Left ventricle myocardium inferior (tissue), 1 donor: Measurements from ENCODE around the gene PCBD1. TPM values are rescaled to one million over a fixed set of nuclear protein-coding genes. Genes with fewer than 3 reads are reported as not detected.

Experiments used
- DNase-seq: peaks from one replicate; pipeline ENCODE4 v3.0.0-alpha.2; 2020
- H3K27ac ChIP-seq: fragments of 200-600 bp; replicated peaks from 2 replicates; pipeline ENCODE4 v1.8.0; 2021
- H3K27me3 ChIP-seq: fragments of 200-600 bp; 2 replicates; pipeline ENCODE4 v1.8.0; 2021; ENCODE audit warnings: low read depth
- H3K36me3 ChIP-seq: fragments of 200-600 bp; 2 replicates; pipeline ENCODE4 v1.8.0; 2021
- H3K4me1 ChIP-seq: fragments of 200-600 bp; 2 replicates; pipeline ENCODE4 v1.8.0; 2021
- H3K4me3 ChIP-seq: fragments of 200-600 bp; 2 replicates; pipeline ENCODE4 v1.8.0; 2021; ENCODE audit warnings: mild to moderate bottlenecking, moderate library complexity
- H3K9me3 ChIP-seq: fragments of 200-600 bp; replicated peaks from 2 replicates; pipeline ENCODE4 v1.8.0; 2021
- intact Hi-C: fragments of 100-400 bp; cut with micrococcal nuclease; formaldehyde crosslinking; loops from one replicate; pipeline ENCODE4 v1.11.0; 2022
- long read RNA-seq: library from polyadenylated mRNA; unstranded; transcript quantifications from one replicate; pipeline ENCODE4 v2.0.0, GENCODE V29; 2021
- total RNA-seq: library from RNA; stranded (reverse); fragmentation: NEBNext Ultra II Directional; extraction: Animal tissue kit (Norgen Biotek cat#: 25700); gene quantifications from one replicate; pipeline ENCODE4 v1.2.1, GENCODE V29; 2021
- TF ChIP-seq, protein P1 (sequence below): fragments of 200-600 bp; IDR thresholded peaks from 2 replicates; pipeline ENCODE4 v1.8.0; 2021; ENCODE audit warnings: antibody characterized with exemption, mild to moderate bottlenecking, borderline replicate concordance
- donor health status: DM: no; HTN: yes; CAD: no; lungs with severe emphysema.

PCBD1 gene
- total RNA-seq, result 123 TPM
- long read RNA-seq, transcript PCBD1-201 (4 exons, 1,006 nt), result major isoform, 95 of 117 reads
- long read RNA-seq, partial matches to known transcripts, result 9 of 117 reads
- long read RNA-seq, other reads (novel, unspliced or antisense), result 9 of 117 reads

DNA sequence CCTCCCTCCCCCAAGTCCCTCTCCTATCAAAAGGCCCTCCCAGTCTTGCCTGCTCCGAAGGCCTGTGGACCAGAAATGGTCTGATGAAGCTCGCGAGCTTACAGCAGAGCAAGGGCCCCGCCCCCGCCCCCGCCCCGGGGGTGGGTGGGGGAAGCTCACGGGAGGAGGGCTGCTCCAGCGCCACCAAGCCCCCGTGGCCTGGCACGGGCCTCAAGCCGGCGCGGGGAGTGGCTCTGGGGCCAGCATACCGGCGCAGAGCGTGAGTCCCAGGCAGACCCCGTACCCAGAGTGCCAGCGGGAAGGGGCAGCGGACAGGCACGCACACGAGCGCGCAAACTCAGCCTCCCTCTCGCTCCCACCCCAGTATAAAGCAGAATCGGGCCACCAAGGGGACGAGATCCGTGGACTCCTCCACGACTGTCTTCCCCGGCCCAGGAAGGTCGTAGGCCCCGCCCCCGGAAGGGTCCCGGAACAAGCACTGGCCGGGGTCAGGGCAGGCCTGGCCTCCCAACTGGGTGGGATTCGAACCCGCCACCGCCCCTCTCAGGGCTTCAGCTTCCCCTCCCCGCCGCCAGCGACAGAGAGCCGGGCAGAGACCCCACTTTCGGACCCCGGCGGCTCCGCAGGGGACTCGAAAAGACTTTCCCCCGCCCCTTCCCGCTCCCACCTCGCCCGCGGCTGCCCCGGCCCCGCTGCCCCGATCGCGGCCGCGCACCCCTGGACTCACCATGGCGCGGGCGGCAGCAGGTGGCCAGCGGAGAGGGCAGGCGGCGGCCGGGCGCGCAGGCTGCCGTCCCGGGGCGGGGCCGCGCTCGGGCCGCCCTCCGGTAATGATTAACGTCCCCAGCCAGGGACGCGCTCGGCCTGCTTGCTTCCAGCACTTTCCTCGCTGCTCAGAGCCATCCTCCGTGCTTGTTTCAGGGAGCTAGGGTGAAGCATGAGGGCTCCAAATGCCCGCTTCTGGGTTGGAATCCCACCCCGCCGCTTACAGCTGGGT is at the start of gene PCBD1:
PCBD1 (minus strand) TSS at position 762 of the 997 bp plus-strand sequence; CDS start at position 730, 32 bp downstream.
- peak within 1 kb of the TSS; percentile 80 for H3K4me3 ChIP-seq
- peak within 1 kb of the TSS; percentile 94 for H3K27ac ChIP-seq
- peaks cover 27% of the 10 kb centered on the region for H3K36me3 ChIP-seq
- DNase-seq, result peak; percentile 80
- TF ChIP-seq, protein P1, sequence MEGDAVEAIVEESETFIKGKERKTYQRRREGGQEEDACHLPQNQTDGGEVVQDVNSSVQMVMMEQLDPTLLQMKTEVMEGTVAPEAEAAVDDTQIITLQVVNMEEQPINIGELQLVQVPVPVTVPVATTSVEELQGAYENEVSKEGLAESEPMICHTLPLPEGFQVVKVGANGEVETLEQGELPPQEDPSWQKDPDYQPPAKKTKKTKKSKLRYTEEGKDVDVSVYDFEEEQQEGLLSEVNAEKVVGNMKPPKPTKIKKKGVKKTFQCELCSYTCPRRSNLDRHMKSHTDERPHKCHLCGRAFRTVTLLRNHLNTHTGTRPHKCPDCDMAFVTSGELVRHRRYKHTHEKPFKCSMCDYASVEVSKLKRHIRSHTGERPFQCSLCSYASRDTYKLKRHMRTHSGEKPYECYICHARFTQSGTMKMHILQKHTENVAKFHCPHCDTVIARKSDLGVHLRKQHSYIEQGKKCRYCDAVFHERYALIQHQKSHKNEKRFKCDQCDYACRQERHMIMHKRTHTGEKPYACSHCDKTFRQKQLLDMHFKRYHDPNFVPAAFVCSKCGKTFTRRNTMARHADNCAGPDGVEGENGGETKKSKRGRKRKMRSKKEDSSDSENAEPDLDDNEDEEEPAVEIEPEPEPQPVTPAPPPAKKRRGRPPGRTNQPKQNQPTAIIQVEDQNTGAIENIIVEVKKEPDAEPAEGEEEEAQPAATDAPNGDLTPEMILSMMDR, result no peak
- H3K4me1 ChIP-seq, result peaks cover 47% of the 10 kb centered on the region
- no peaks in the 10 kb centered on the region for H3K9me3 ChIP-seq
- no peaks in the 10 kb centered on the region for H3K27me3 ChIP-seq
- intact Hi-C loops, result no loop called here

GRCh38 chr10:70937661-70938060 is 49.3 kb upstream of the PCBD1 start:
- H3K36me3 ChIP-seq, result no peaks in the 10 kb centered on the region
- intact Hi-C loops, result no loop called here
- no peak for DNase-seq
- no peak overlapping the region for H3K4me3 ChIP-seq
- no peaks in the 10 kb centered on the region for H3K9me3 ChIP-seq
- peaks cover 9% of the 10 kb centered on the region for H3K27me3 ChIP-seq
- H3K27ac ChIP-seq, result no peak overlapping the region
- TF ChIP-seq, protein P1, result no peak
- peaks cover 36% of the 10 kb centered on the region for H3K4me1 ChIP-seq

DNA sequence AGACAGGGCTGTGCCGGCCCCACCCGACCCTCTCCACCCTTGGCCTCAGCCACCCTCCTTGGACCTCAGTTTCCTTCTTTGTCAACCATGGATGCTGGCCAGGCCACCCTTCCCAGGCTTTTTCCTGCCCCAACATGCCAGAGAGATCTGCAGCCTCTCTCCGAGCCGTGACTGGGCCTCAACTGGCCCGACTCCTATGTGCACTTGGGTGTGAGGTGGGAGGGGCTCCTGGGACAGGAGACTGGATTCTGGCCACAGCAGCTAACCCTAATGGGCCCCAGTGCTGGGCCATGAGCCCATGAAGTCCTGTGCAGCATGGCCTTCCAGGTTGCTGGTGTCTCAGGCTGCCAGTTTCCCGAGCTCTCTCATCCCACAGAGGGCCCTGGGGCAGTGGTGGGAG is 47.7 kb upstream of the PCBD1 start:
- no peaks in the 10 kb centered on the region for H3K9me3 ChIP-seq
- no peaks in the 10 kb centered on the region for H3K36me3 ChIP-seq
- intact Hi-C loops, result no loop called here
- TF ChIP-seq, protein P1, result no peak
- peaks cover 12% of the 10 kb centered on the region for H3K27me3 ChIP-seq
- H3K4me1 ChIP-seq, result peaks cover 31% of the 10 kb centered on the region
- DNase-seq, result no peak
- H3K27ac ChIP-seq, result no peak overlapping the region
- H3K4me3 ChIP-seq, result no peak overlapping the region

DNA sequence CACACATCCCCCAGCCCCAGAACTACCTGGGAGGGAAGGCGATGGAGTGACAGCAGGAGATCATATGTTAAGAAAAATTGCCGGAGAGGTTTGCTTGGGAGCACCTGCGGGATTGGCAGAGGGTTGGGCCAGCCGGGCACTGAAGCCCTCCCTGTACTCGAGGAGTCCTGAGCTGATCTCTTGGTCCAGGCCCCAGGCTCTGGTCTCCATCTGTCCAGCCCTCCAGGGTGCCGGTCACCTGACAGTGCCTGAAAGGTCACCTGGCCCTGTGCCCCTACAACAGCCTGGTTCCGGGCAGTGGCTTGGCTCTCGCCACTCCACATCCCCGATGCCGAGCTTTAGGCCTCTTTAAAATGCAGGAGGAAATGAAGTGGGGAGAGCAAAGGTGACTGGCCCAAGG is 47.3 kb upstream of the PCBD1 start:
- Histone ChIP-seq H3K9me3 (no peaks in the 10 kb centered on the region), H3K27ac (no peak overlapping the region), H3K27me3 (peaks cover 12% of the 10 kb centered on the region), H3K36me3 (no peaks in the 10 kb centered on the region), H3K4me1 (peaks cover 26% of the 10 kb centered on the region), H3K4me3 (no peak overlapping the region)
- TF ChIP-seq, protein P1, result no peak
- DNase-seq, result no peak
- intact Hi-C loops, result no loop called here

- DNase-seq, result no peak
- intact Hi-C loops, result no loop called here
These were observed 46.8 kb upstream of the PCBD1 start for GRCh38 chr10:70935125-70935625.

More at GRCh38 chr10:70935125-70935625, 46.8 kb upstream of the PCBD1 start:
- H3K4me3 ChIP-seq, result no peak overlapping the region
- H3K27me3 ChIP-seq, result peaks cover 12% of the 10 kb centered on the region
- no peaks in the 10 kb centered on the region for H3K9me3 ChIP-seq
- TF ChIP-seq, protein P1, result no peak
- peaks cover 22% of the 10 kb centered on the region for H3K4me1 ChIP-seq
- no peaks in the 10 kb centered on the region for H3K36me3 ChIP-seq
- H3K27ac ChIP-seq, result no peak overlapping the region
